K562 (cell line): ENCODE measurements around the gene HPS3. TPM values are rescaled to one million over a fixed set of nuclear protein-coding genes. Genes with fewer than 3 reads are reported as not detected.

ENCODE experiments used
- BRCA1 ChIP-seq, 2 experiments: fragments of 450-650 bp in 1 of 2; sonication (generic) in 1 of 2; formaldehyde crosslinking in 1 of 2; IDR thresholded peaks; 2 replicates each; pipeline versions ENCODE4 v1.5.0 to v1.6.1; 2017 to 2020; ENCODE audit warnings: mild to moderate bottlenecking in 1 of 2, missing genetic modification reagents in 1 of 2
- CHD2 ChIP-seq: IDR thresholded peaks from 2 replicates; pipeline ENCODE4 v1.6.1; 2011; ENCODE audit warnings: low read depth, low read length
- DPF2 ChIP-seq: fragments of 450-650 bp; IDR thresholded peaks from 2 replicates; pipeline ENCODE4 v1.6.1; 2016
- GABPB2 ChIP-seq: fragments of 250-450 bp; sonication (Bioruptor Pico); conservative IDR thresholded peaks from 2 replicates; pipeline ENCODE4 v1.5.1; 2021; ENCODE audit warnings: mild to moderate bottlenecking
- HNRNPUL1 ChIP-seq: fragments of 200-400 bp; formaldehyde crosslinking; IDR thresholded peaks from 2 replicates; pipeline ENCODE4 v1.6.1; 2017; ENCODE audit warnings: low read length
- IRF2 ChIP-seq: sonication (generic); formaldehyde crosslinking; IDR thresholded peaks from 2 replicates; pipeline ENCODE4 v1.8.1; 2022; ENCODE audit warnings: mild to moderate bottlenecking, missing genetic modification reagents
- KLF10 ChIP-seq: fragments of 250-450 bp; sonication (Bioruptor Pico); IDR thresholded peaks from 2 replicates; pipeline ENCODE4 v1.6.1; 2021; ENCODE audit warnings: matching md5 sums
- MECOM ChIP-seq: fragments of 250-450 bp; sonication (Bioruptor Pico); IDR thresholded peaks from 2 replicates; pipeline ENCODE4 v1.8.0; 2022; ENCODE audit warnings: inconsistent platforms
- SAFB2 ChIP-seq: fragments of 200-400 bp; formaldehyde crosslinking; IDR thresholded peaks from 2 replicates; pipeline ENCODE4 v1.6.1; 2018; ENCODE audit warnings: borderline replicate concordance, low read length, low read depth, moderate library complexity; ENCODE audit not compliant: severe bottlenecking
- TCF3 ChIP-seq: sonication (generic); formaldehyde crosslinking; IDR thresholded peaks from 2 replicates; pipeline ENCODE4 v1.4.0; 2020; ENCODE audit warnings: mild to moderate bottlenecking, missing genetic modification reagents
- YBX1 ChIP-seq: fragments of 450-650 bp; IDR thresholded peaks from 2 replicates; pipeline ENCODE4 v1.7.1; 2016; ENCODE audit warnings: mild to moderate bottlenecking
- ZBTB8A ChIP-seq: fragments of 450-650 bp; IDR thresholded peaks from 2 replicates; pipeline ENCODE4 v1.6.1; 2018; ENCODE audit warnings: mild to moderate bottlenecking, moderate library complexity; ENCODE audit not compliant: partially characterized antibody
- polyA plus RNA-seq, 8 experiments: library from polyadenylated mRNA; depleted of rRNA in 4 of 8; stranded (reverse) in 5 of 8; unstranded in 3 of 8; fragments of >200 nt; fragmentation: Nextera tagmentation in 2 of 8; fragmentation: Illumina TruSeq in 1 of 8; extraction: Ambion mirVana in 2 of 8; extraction: Trizol in 1 of 8; gene quantifications; 2 replicates each; pipeline versions ENCODE4 v1.2.1 to v1.2.3, GENCODE V29; 2011 to 2014; ENCODE audit warnings: inconsistent platforms in 1 of 8, missing spikeins in 1 of 8
- total RNA-seq, 7 experiments: library from RNA; depleted of rRNA in 6 of 7; stranded (reverse); fragments of >200 nt in 6 of 7; fragmentation: Illumina TruSeq in 2 of 7; extraction: Trizol in 2 of 7; gene quantifications; 2 replicates each; pipeline versions ENCODE4 v1.2.1 to v1.2.3, GENCODE V29; 2011 to 2021; ENCODE audit warnings: low replicate concordance in 1 of 7
- TF ChIP-seq, protein P1 (sequence below): IDR thresholded peaks from 2 replicates; pipeline ENCODE4 v1.6.1; 2011; ENCODE audit not compliant: insufficient read length; ENCODE audit errors: extremely low read depth
- TF ChIP-seq, protein P2 (sequence below): sonication (generic); formaldehyde crosslinking; IDR thresholded peaks from 2 replicates; pipeline ENCODE4 v1.8.1; 2023; ENCODE audit warnings: mild to moderate bottlenecking, missing genetic modification reagents
- TF ChIP-seq, protein P3 (sequence below), 2 experiments: fragments of 450-650 bp; IDR thresholded peaks; 2 replicates each; pipeline ENCODE4 v1.6.1; 2016; ENCODE audit warnings: mild to moderate bottlenecking in 2 of 2, borderline replicate concordance in 1 of 2, low read depth in 1 of 2, moderate library complexity in 1 of 2

HPS3 gene
- total and polyA plus RNA-seq, 9 of the 15 experiments (the other 6 are each of a cell fraction or from before 2014, with no cell fraction given) = 1.2 to 11.3 (median 7.6) TPM

DNA sequence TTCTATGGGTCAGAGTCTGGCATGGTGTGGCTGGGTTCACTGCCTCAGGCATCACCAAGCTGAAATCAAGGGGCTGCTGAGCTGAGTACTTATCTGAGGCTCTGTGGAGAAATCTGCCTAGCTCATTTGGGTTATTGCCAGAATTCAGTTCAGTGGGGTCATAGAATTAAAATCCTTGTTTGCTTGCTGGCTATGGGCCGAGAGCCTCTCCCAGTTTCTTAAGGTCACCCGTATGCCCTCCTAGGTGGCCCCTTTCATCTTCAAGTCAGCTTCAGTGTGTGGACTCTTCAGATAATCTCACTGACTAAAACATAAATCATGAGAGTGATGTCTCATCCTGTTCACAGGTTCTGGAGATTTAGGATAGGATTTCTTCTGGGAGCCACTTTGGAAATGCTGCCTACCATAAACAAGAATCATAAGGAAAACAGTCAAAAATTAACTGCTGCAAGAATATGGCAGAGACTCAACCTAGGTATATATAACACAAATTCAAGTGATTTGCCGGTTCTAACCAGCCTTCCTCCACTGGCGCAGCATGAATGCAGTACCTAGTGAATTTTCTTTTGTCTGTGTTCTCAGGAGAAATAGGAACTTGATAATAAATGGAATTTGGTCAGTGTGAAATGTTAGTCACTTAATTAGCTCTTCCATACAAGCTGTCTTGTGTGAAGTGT lies 86.9 kb downstream of the HPS3 start (continued):
- no peak for TF ChIP-seq HNRNPUL1
- TF ChIP-seq, protein P1, sequence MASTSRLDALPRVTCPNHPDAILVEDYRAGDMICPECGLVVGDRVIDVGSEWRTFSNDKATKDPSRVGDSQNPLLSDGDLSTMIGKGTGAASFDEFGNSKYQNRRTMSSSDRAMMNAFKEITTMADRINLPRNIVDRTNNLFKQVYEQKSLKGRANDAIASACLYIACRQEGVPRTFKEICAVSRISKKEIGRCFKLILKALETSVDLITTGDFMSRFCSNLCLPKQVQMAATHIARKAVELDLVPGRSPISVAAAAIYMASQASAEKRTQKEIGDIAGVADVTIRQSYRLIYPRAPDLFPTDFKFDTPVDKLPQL = no peak
- no peak for TF ChIP-seq CHD2
- TF ChIP-seq YBX1 = no peak
- no peak for TF ChIP-seq ZBTB8A
- peak; percentile 32; the same call in 1 of the 2 replicates for TF ChIP-seq TCF3 (CRISPR knock-in tag)
- TF ChIP-seq, protein P2, sequence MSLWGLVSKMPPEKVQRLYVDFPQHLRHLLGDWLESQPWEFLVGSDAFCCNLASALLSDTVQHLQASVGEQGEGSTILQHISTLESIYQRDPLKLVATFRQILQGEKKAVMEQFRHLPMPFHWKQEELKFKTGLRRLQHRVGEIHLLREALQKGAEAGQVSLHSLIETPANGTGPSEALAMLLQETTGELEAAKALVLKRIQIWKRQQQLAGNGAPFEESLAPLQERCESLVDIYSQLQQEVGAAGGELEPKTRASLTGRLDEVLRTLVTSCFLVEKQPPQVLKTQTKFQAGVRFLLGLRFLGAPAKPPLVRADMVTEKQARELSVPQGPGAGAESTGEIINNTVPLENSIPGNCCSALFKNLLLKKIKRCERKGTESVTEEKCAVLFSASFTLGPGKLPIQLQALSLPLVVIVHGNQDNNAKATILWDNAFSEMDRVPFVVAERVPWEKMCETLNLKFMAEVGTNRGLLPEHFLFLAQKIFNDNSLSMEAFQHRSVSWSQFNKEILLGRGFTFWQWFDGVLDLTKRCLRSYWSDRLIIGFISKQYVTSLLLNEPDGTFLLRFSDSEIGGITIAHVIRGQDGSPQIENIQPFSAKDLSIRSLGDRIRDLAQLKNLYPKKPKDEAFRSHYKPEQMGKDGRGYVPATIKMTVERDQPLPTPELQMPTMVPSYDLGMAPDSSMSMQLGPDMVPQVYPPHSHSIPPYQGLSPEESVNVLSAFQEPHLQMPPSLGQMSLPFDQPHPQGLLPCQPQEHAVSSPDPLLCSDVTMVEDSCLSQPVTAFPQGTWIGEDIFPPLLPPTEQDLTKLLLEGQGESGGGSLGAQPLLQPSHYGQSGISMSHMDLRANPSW (CRISPR knock-in tag) = no peak
- no peak for TF ChIP-seq GABPB2
- TF ChIP-seq, protein P3, sequence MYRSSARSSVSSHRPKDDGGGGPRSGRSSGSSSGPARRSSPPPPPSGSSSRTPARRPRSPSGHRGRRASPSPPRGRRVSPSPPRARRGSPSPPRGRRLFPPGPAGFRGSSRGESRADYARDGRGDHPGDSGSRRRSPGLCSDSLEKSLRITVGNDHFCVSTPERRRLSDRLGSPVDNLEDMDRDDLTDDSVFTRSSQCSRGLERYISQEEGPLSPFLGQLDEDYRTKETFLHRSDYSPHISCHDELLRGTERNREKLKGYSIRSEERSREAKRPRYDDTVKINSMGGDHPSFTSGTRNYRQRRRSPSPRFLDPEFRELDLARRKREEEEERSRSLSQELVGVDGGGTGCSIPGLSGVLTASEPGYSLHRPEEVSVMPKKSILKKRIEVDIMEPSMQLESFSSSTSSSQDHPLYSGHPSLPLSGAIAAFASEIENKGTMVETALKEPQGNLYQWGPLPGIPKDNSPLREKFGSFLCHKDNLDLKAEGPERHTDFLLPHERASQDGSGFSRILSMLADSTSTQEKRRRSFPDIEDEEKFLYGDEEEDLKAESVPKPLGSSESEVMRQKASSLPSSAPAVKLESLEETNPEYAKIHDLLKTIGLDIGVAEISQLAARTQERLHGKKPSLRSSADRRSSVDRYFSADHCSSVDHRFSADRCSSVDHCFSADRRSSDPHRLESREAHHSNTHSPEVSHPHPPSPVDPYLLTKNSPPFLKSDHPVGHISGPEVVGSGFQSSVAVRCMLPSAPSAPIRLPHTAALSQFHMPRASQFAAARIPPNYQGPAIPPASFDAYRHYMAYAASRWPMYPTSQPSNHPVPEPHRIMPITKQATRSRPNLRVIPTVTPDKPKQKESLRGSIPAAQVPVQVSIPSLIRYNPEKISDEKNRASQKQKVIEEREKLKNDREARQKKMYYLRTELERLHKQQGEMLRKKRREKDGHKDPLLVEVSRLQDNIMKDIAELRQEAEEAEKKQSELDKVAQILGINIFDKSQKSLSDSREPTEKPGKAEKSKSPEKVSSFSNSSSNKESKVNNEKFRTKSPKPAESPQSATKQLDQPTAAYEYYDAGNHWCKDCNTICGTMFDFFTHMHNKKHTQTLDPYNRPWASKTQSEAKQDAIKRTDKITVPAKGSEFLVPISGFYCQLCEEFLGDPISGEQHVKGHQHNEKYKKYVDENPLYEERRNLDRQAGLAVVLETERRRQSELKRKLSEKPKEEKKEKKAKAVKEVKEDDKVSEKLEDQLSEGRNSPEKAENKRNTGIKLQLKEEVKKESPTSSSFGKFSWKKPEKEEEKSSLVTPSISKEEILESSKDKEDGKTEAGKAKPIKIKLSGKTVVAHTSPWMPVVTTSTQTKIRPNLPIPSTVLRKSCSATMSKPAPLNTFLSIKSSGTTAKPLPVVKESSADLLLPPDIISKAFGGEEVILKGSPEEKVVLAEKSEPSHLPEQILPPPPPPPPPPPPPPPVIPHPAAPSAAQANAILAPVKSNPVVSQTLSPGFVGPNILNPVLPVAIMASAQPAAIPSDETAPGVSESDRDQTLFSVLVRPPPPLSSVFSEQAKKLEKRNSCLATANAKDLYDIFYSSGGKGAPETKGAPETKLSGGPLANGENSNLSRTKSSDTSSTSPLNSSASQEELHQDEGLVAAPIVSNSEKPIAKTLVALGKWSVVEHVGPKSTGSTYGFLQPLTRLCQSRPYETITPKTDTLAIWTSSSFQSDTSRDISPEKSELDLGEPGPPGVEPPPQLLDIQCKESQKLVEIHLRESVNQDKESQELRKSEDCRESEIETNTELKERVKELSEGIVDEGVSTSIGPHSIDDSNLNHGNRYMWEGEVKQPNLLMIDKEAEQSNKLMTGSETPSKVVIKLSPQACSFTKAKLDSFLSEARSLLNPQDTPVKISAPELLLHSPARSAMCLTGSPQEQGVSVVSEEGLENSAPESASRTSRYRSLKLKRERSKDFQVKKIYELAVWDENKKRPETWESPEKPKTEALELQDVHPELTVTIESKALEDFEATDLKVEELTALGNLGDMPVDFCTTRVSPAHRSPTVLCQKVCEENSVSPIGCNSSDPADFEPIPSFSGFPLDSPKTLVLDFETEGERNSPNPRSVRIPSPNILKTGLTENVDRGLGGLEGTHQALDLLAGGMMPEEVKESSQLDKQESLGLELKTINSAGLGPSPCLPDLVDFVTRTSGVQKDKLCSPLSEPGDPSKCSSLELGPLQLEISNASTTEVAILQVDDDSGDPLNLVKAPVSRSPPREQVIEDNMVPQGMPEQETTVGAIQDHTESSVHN (IDR thresholded peaks at IDR 0.05; ENCODE audit: borderline replicate concordance in 1 of 2, low read depth in 1 of 2) = no peak
- TF ChIP-seq SAFB2 = no peak
- no peak for TF ChIP-seq BRCA1 (IDR thresholded peaks at IDR 0.05)
- TF ChIP-seq BRCA1 (CRISPR knock-in tag; IDR thresholded peaks at IDR 0.05) = no peak
- peak; percentile 82 for TF ChIP-seq MECOM (CRISPR knock-in tag)
- TF ChIP-seq IRF2 (CRISPR knock-in tag) = no peak
- no peak for TF ChIP-seq KLF10
- TF ChIP-seq DPF2 = no peak
